GM19351 (cell line): Measurements from ENCODE around the gene DCAF12.

Experiments used
- ATAC-seq: cut with Tn5 transposase; IDR thresholded peaks from one replicate; pipeline ENCODE4 v1.9.1; 2021; ENCODE audit warnings: mild to moderate bottlenecking, moderate library complexity; ENCODE audit not compliant: unreplicated experiment

The DCAF12 gene

DNA sequence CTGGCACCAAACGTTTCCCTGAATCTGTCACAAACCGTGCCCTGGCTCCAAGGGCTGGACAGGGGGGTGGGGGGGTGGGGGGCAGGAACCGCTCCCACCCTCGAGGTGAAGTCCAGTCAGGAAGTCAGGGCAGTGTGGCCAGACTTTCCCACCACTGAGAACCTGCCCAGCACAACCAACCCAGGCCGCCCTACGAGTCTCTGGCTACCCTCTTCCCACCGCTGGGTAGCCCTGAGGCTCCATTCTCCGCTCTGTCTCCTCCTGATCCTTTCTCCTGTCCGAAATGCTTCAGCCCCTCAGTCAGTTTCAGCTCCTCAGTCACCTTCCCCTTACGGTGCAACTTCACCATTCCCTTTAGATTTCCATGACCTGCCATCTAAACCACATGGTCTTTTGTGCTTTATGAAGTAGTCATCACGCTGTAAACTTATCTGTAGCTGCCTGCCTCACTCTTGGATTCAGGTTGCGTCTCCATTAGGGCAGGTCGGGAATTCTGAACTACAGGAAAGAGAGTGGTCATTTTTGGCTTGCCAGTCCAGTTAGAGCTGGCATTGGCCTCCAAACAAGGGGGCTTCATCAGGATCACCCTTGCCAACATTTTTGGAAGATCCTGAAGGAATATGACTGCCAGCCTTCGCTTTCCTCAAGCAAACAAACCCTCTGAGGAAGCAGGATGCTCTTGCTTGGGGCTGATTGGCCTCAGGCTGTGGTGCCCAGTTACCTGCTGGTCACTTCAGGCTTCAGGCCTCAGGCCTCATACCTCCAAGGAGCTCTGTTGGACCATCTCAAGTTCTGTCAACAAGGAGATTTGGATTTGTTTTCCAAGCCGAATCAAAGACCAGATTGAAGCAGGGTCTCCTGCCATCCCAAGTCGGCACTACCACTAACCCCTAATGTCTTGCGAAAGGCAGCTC is 794 bp upstream of the DCAF12 start:
- ATAC-seq, result no peak

DNA sequence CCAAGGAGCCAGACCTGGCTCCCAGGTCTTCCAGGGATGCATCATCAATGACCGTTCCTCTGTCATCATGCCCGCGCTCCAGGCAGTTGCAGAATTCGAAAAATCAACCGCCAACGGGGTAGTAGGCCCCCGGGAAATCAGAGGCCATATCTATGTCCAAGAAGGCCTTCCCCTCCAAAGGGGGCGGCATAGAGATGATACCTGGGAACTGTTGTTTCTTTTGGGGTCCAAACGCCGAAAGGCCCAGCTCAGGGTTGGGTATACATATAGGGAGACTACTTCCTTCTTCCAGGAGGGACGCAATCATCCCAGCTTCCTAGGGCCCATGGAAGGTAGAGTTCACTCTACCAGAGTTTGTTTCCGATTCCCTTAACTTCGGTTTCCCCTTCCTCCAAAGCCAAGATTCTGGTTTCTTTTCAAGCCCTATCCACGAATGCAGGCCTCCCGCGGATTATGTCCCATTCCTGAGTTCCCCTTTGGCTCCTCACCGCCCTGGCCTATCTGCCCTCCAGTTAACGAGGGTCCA is 754 bp downstream of the DCAF12 start:
- no peak for ATAC-seq

DNA sequence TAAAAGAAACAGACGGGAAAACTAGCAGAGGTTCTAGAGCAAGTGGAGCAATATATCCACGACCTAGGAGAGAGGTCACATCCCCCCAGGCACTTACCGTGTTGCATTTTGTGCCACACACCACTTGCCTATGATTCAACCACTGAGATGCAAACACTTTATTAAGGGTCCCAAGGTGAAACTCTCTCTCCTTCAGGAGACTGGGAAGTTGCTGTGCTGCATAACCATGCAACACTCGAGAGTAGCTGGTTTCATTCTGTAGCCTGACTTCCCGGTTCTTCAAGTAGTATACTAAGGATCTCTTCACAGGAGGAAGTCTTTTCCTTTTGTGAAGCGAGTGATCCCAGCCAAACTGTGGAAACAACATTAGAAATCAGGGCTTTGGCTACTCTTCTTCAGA is 1.6 kb downstream of the DCAF12 start:
- ATAC-seq, result no peak

DNA sequence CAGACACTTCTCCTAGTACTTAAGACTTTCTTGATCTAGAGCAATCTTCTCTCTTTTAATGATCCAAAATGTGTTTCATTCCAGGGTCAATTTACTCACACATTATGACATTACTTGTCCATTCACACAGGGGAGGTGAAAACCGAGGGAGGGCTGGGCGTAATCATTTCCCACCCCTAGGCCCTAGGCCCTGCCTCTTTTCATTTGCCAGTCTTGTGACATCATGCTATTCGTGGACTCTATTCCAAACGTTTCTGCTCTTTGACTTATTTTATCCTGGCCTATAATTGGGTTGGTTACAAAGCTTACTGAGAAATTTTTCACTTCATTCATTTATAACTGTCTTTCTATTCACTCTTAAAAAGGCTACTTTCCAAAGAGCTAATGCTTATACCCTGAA is 2.4 kb downstream of the DCAF12 start:
- peak; percentile 20 for ATAC-seq

DNA sequence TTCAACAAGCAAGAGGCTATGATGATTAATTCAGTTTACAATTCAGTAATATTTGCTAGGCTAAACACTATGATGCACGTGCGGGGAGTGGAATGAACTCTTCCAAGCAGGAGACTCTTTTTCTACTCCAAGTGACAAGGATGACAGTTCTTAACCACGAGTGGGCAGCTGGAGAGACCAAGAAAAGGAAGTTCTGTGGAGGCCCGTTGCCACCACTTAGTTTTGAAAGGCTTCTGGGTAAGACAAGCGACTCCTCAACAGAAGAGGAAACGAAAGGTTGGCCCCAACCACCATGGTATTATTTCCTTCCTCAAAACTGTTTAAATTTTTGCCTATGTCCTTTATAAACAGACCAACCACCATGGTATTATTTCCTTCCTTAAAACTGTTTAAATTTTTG is 2.8 kb downstream of the DCAF12 start:
- peak; percentile 49 for ATAC-seq

DNA sequence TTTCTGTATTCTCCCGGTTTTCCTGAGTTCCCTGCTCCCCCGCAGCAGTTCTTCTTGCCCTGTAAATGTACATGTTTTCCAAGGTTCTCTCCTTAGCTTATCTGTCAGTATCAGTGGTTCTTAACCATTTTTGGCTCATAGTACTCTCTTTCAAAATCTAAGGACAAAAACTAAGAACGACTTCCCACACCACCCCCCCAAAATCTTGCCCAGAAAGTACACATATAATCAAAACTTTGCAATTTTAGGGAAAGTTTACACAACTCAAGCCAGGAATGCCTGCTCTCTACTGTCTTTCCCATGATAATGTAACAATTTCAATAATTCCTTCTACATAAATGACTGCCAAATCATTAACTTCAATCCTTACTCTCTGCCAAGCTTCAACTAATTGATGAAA is 4.5 kb downstream of the DCAF12 start:
- ATAC-seq, result no peak

DNA sequence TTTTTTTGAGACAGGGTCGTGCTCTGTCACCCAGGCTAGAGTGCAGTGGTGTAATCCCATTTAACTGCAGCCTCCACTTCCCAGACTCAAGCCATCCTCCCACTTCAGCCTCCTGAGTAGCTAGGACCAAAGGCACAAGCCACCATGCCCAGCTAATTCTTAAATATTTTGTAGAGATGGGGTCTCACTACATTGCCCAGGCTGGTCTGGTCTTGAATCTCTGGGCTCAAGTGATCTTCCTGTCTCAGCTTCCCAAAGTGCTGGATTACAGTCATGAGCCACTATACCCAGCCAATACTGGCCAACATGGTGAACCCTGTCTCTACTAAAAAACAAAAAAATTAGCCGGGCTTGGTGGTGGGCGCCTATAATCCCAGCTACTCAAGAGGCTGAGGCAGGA is 6.8 kb downstream of the DCAF12 start:
- ATAC-seq, result no peak

DNA sequence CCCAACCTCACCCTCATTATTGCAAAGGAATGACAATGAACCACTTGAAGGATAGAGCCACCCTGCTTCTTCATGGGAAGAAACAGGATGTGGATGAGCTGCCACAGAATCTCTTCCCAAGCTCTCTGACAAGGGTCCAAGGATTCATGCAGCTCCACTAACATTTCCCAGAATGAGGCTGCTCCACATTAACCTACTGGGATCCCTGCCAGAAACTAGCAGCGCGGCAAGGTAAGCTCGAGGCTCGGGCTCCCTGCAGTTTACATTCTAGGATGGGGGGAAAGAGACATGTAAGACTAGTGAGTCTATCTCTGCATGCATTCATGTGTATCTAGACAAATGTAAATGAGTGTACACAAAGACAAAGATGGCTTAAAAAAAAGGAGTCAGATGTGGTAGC is 12.1 kb downstream of the DCAF12 start:
- no peak for ATAC-seq

DNA sequence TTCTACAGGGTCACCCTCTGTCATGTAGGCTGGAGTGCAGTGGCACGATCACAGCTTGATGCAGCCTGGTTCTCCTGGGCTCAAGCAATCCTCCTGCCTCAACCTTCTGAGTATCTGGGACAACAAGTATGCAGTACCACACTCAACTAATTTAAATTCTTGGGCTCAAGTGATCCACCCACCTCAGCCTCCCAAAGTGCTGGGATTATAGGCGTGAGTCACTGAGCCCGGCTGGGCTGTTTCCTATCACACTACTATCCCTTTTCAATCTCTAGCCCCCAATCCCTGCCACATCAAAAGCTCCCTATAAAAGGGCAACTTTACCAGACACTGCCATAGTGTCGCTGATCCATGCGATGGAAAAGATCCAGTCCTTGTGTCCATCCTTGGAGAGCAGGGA is 20.4 kb downstream of the DCAF12 start:
- no peak for ATAC-seq

DNA sequence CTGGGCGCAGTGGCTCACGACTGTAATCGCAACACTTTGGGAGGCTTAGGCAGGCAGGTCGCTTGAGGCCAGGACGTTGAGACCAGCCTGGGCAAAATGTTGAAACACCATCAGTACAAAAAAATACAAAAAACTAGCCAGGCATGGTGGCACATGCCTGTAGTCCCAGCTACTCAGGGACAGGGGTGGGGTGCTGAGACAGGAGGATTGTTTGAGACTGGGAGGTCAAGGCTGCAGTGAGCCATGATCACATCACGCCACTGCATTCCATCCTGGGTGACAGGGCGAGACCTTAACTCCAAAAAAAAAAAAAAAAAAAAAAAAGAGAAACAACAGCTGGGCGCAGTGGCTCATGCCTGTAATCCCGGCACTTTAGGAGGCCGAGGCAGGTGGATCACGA is 23.7 kb downstream of the DCAF12 start:
- ATAC-seq, result no peak

DNA sequence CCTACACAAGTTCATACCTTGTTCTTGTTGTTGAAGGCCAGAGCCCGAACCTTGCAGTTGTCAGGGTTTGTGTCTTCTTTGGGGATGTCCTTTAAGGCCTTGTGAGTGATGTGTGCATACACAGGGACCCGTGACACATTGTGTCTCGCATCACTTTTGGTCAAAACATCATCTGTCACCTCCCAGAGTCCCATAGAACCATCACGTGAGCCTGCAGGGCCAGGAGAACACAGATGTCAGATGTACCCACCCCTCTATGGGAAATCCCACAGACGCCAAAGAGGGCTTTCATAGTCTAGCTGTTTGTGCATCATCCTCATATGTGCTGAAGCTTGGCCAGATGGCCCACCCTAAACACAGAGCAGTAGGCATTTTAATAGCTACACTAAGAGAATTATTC is 28.2 kb downstream of the DCAF12 start:
- peak; percentile 53 for ATAC-seq

DNA sequence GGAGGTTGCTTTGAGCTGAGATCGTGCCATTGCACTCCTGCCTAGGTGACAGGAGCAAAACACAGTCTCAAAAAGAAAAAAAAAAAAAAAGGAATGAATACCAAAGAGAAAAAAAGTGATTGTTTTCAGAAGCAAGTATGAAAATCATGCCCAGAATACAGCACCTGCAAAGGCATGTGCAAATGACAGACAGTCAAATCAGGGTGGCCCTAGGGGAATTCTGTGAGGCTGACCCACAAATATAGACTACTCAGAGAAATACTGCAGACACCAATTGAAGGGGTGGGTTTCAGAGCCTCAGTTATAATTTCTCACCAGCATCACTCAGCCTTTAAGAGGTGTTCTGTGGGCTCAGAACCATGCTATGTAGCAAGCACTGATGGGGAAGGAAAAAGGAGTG is 28.6 kb downstream of the DCAF12 start:
- ATAC-seq, result peak; percentile 89

DNA sequence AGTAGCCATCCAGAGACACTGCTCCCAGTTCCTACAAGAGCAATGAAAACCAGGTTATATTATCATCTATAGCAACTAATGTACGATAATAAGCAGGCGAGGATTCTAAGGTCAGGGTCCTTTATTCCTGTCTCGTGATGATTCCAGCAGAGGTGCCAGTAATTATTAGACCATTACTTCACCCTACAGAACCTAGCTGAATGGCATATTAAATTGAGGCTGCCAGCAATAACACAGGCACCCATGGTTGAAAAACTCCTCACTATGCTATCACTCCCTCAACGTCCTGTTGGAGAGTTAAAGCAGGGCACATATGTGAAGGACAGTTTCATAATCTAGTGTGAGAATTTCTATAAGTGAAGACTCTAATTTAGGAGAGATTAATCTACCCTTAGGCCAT is 29.7 kb downstream of the DCAF12 start:
- ATAC-seq, result no peak

DNA sequence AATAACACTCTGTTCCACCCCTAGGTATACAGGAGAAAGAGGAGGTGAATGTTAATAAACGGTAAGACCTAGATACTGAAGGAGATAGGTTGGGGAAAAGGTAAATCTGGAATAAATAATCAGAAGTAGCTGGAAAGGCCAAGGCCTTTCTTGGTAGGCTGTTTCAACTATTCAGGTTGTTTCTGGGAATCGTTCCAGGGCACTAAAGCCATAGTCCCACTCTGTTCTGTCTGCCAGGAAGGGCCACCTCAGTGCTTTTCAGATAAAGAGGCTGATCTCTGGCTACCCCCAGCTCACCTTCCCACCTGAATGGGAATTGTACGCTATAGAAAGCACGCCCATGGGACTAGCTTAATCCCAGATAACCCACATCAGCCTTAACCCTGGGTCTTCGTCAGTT is 32.9 kb downstream of the DCAF12 start:
- ATAC-seq, result no peak

DNA sequence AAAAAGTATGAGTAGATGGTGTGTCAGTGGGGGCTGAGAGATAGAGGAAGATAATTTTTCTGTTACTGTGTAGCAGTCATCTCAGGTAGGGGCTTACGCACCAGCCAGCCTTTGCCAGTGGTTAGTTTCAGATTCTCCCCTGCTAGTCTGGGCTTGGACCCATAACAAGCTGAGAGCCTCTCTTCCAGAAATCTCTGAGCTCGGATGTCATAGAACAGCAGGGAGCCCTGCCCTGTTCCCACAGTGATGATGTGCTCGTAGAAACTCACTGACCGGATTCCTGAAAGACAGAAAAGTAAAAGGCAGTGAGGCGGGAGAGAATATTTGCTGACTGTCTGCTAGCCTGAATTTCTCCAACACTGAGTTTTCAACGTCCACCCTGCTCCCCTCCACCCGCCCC is 37.2 kb downstream of the DCAF12 start:
- ATAC-seq, result no peak

DNA sequence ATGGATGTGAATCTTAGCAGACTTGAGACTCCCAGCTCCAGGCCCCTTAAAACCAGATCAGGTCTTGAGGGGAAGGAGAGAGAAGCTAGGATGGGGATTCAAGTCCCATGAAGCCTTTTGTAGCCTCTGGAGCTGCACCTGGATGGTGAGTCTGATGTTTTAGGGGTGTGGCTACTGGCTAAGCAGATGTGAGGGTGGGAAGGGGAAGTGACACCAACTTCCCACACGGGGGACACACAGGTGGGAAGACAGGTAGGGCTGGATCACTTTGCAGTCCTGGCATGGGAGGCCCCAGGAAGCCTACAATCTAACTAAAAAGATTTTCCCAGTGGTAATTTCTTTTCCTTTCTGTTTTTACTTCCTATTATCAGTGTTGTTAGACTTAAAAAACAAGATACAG is 39.1 kb downstream of the DCAF12 start:
- no peak for ATAC-seq

DNA sequence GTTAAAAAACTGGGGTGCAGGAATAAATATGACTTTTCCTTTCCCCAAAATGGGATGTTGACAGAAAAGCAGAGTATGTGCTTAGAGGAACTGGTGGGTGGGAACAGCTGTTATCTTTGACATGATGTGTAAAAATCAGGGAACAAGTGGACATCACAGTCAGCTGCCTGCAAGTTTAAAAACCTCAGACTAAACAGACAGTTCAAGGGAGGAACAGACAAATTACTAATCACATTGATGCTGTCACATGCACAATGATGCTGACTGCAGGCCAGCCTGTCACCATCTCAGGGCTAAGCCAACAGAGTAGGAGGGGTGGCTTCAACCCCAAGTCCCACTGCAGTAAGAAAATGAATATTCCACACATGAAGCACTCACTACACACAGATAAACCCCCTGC is 39.6 kb downstream of the DCAF12 start:
- ATAC-seq, result no peak

DNA sequence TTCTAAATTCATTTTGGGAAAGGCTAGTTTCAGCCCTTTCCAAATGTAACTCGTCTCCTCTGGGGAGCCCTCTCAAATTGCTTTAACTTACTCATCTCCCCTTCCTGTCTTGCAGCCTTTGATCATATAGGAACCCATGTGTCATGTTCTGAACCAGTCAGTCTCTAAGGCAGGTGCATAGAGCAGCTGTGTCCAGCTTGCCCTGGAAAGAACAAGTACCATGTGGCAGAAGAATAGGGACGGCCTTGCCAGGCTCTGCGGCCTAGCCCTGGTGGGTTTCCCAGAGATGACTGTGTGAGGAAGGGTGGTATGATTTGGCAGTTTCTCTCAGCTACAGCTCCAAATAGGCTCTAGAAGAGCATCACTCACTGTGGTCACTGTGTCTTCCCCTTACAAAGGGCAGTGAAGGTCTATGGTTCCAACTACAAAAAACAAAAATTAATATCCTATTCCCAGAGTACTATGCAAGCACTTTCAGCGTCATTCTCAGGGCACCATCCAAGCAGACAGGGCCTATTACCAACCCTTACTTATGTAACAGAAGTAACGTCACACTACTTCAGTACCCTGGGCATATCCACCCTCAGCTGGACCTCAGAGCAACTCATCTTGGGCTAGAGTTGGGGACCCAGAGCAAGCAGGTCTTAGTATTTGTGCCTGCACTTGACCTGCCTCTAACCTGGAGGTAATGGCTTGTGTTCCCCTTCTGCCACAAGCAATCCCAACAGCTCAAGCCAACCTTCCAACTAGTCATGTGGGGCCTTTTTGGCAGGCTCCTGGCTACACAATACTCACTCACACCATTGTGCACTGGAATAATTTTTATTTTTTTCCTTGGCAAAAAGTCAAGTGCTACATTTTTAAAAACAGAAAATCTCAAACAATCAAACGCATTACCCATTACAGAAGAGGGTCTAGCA is 40.7 kb downstream of the DCAF12 start:
- no peak for ATAC-seq

DNA sequence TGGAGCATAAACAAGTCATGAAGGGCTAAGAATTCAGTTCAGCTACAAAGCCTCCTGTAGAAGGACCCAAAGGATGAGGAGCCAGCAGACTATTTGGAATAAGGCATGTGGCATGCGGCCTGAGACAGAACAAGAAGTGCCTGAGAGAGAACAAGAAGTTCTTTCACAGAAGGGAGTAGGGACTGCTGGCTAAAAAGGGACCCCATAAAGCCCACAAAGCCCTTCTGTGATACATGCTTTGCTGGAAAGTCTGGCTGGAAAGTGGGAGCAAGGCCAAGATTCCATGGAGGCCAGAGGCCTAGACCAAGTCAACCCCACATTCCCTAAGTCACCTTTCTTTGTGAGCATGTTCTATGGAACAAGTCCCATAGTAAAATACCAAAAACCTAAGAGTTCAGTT is 41.9 kb downstream of the DCAF12 start:
- ATAC-seq, result no peak

DNA sequence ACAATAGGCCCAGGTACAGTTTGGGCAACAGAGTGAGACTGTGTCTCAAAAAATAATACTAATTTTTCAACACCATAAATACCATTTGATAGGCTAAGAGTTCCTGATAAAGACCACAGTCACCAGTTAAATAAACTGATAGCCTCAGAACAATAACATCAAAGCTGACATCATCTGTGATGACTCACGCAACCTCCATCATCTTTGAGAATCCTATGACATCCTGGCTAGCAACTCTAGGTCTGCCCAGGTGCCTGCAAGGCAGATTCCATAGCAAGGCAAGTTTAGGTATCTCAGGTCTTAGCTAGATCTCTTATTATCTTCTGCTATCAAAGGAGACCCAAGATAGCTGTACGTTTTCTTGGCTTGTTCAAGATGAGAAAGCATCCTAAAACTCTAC is 47.3 kb downstream of the DCAF12 start:
- no peak for ATAC-seq

DNA sequence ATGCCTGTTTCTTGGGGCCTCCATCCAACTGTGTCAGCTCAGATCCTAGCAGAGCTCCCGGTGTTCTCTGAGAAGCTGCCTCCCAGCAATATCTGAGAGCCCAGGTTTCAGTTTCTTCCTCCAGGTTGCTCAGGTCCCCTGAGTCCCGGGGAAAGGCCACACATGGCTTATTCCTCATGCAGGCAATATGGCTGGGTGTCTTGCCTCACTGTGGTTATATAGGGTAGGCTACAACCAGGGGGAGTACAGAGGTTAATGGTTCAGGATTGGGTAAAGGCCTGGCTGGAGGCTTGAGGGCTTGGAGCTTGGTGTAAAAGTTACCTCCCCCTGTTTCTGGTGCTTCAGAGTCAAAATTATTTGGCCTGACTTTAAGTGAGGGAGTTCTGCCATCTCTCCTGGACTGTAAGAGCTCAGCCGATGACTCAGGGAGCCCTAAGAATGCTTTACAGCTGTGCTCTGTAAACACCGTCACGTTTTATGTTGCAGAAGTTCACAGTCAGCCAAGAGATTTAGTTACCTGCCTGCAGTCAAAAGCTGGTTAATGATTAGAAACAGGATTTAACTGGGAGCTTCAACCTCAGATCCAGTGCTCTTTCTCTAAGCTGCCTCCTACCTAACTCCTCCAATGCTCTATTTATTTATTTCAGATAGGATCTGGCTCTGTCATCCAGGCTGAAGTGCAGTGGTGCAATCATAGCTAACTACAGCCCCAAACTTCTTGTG is 53.5 kb downstream of the DCAF12 start:
- ATAC-seq, result no peak
